Fibroblast of lung (primary cell): Measurements from ENCODE around the gene DBH. TPM values are rescaled to one million over a fixed set of nuclear protein-coding genes. Genes with fewer than 3 reads are reported as not detected.

Source experiments
- DNase-seq, 2 donors: peaks; one replicate each; pipeline versions ENCODE4 v3.0.0 to v3.0.0-alpha.2; 2010; ENCODE audit warnings: low read depth in 2 of 2
- H2AFZ ChIP-seq: 2 replicates; pipeline ENCODE4 v1.5.1; 2012; ENCODE audit warnings: low read length, control low read depth, inconsistent platforms
- H3K27ac ChIP-seq: 2 replicates; pipeline ENCODE4 v1.5.1; 2011; ENCODE audit warnings: low read length, control low read depth; ENCODE audit not compliant: insufficient read depth
- H3K27me3 ChIP-seq: 2 replicates; pipeline ENCODE4 v1.5.1; 2011; ENCODE audit warnings: mild to moderate bottlenecking, low read length; ENCODE audit not compliant: control insufficient read depth, insufficient read depth
- H3K36me3 ChIP-seq: 2 replicates; pipeline ENCODE4 v1.5.1; 2011; ENCODE audit warnings: low read length; ENCODE audit not compliant: control insufficient read depth, insufficient read depth
- H3K4me1 ChIP-seq: 2 replicates; pipeline ENCODE4 v1.5.1; 2011; ENCODE audit warnings: low read length; ENCODE audit not compliant: control insufficient read depth, insufficient read depth; ENCODE audit errors: extremely low read depth
- H3K4me2 ChIP-seq: 2 replicates; pipeline ENCODE4 v1.5.1; 2011; ENCODE audit warnings: low read length, control low read depth; ENCODE audit not compliant: insufficient read depth; ENCODE audit errors: extremely low read depth
- H3K4me3 ChIP-seq, 4 experiments: fragments of 200-600 bp in 1 of 4; sonication (generic) in 1 of 4; replicated peaks in 1 of 4; 2 replicates each; pipeline ENCODE4 v1.5.1; 2011 to 2016; ENCODE audit warnings: low read length in 4 of 4, low read depth in 3 of 4, mild to moderate bottlenecking in 3 of 4, control low read depth in 2 of 4, inconsistent platforms in 1 of 4, mixed read lengths in 1 of 4; ENCODE audit not compliant: insufficient read depth in 1 of 4; ENCODE audit errors: control extremely low read depth in 1 of 4
- H3K79me2 ChIP-seq: 2 replicates; pipeline ENCODE4 v1.5.1; 2012; ENCODE audit warnings: mild to moderate bottlenecking, low read length, inconsistent platforms; ENCODE audit not compliant: control insufficient read depth, insufficient read depth
- H3K9ac ChIP-seq: 2 replicates; pipeline ENCODE4 v1.5.1; 2011; ENCODE audit warnings: mild to moderate bottlenecking, low read length, control low read depth; ENCODE audit not compliant: insufficient read depth
- H3K9me3 ChIP-seq: 2 replicates; pipeline ENCODE4 v1.5.1; 2012; ENCODE audit warnings: low read depth, low read length; ENCODE audit not compliant: control insufficient read depth, insufficient read depth
- H4K20me1 ChIP-seq: 2 replicates; pipeline ENCODE4 v1.5.1; 2011; ENCODE audit warnings: low read length; ENCODE audit not compliant: control insufficient read depth, insufficient read depth; ENCODE audit errors: extremely low read depth
- CTCF ChIP-seq, 2 donors: IDR thresholded peaks in 1 of 2; conservative IDR thresholded peaks in 1 of 2; 1 replicate in 1 of 2; 2 replicates in 1 of 2; pipeline ENCODE4 v1.5.1; 2011 to 2012; ENCODE audit warnings: low read length in 2 of 2, control low read depth in 1 of 2, inconsistent platforms in 1 of 2, low read depth in 1 of 2, mild to moderate bottlenecking in 1 of 2
- EZH2 ChIP-seq: IDR thresholded peaks from 2 replicates; pipeline ENCODE4 v1.5.1; 2012; ENCODE audit warnings: low read length, control low read depth, mild to moderate bottlenecking; ENCODE audit errors: missing control alignments
- polyA plus RNA-seq, 2 donors: library from polyadenylated mRNA; depleted of rRNA in 1 of 2; stranded (reverse) in 1 of 2; unstranded in 1 of 2; fragments of >200 nt; gene quantifications; 2 replicates each; pipeline ENCODE4 v1.2.1, GENCODE V29; 2011 to 2012; ENCODE audit warnings: missing spikeins in 1 of 2
- total RNA-seq: library from RNA; depleted of rRNA; stranded (reverse); fragments of >200 nt; gene quantifications from 2 replicates; pipeline ENCODE4 v1.2.1, GENCODE V29; 2014

The DBH gene
- total and polyA plus RNA-seq, 2 donors (not counting 1 experiment from before 2014, with no cell fraction given) = not detected

- Histone ChIP-seq H3K4me1 (no peaks in the 10 kb centered on the region), H3K9me3 (no peaks in the 10 kb centered on the region), H3K9ac (no peak overlapping the region), H3K36me3 (no peaks in the 10 kb centered on the region), H4K20me1 (no peaks in the 10 kb centered on the region), H3K27ac (no peak overlapping the region), H3K4me3 (peak overlapping the region in 1 of 4 experiments; percentile 11), H3K79me2 (no peaks in the 10 kb centered on the region), H2AFZ (no peak overlapping the region), H3K4me2 (peak overlapping the region; percentile 20), H3K27me3 (no peaks in the 10 kb centered on the region)
- TF ChIP-seq CTCF (conservative IDR thresholded peaks at IDR 0.05 in 1 of 2, IDR thresholded peaks at IDR 0.05 in 1 of 2; ENCODE audit: low read depth in 1 of 2, low read length in 2 of 2) (no peak), EZH2 (peak; percentile 9)
- DNase-seq = peak; percentile 8 to 58
Observed at GRCh38 chr9:133658442-133659431, 22.6 kb downstream of the DBH start.

- no peak overlapping the region for H2AFZ ChIP-seq
- no peak for DNase-seq
- no peaks in the 10 kb centered on the region for H4K20me1 ChIP-seq
- H3K9me3 ChIP-seq = no peaks in the 10 kb centered on the region
- H3K27me3 ChIP-seq = no peaks in the 10 kb centered on the region
- H3K27ac ChIP-seq = no peak overlapping the region
- no peaks in the 10 kb centered on the region for H3K4me1 ChIP-seq
- H3K79me2 ChIP-seq = no peaks in the 10 kb centered on the region
- no peak overlapping the region for H3K4me3 ChIP-seq
- no peaks in the 10 kb centered on the region for H3K36me3 ChIP-seq
- TF ChIP-seq EZH2 (no peak), CTCF (conservative IDR thresholded peaks at IDR 0.05 in 1 of 2, IDR thresholded peaks at IDR 0.05 in 1 of 2; ENCODE audit: low read depth in 1 of 2, low read length in 2 of 2) (no peak)
- H3K9ac ChIP-seq = no peak overlapping the region
- no peak overlapping the region for H3K4me2 ChIP-seq
Observed at GRCh38 chr9:133659516-133659915, 23.4 kb downstream of the DBH start.

GRCh38 chr9:133661846-133662540, 25.8 kb downstream of the DBH start:
- no peaks in the 10 kb centered on the region for H3K36me3 ChIP-seq
- no peak overlapping the region for H3K9ac ChIP-seq
- no peaks in the 10 kb centered on the region for H3K79me2 ChIP-seq
- H3K9me3 ChIP-seq = no peaks in the 10 kb centered on the region
- peak in 1 of 2 donors; percentile 31 for DNase-seq
- TF ChIP-seq EZH2 (no peak), CTCF (conservative IDR thresholded peaks at IDR 0.05 in 1 of 2, IDR thresholded peaks at IDR 0.05 in 1 of 2; ENCODE audit: low read depth in 1 of 2, low read length in 2 of 2) (no peak)
- no peaks in the 10 kb centered on the region for H3K4me1 ChIP-seq
- H3K27me3 ChIP-seq = no peaks in the 10 kb centered on the region
- no peak overlapping the region for H3K27ac ChIP-seq
- H4K20me1 ChIP-seq = no peaks in the 10 kb centered on the region
- no peak overlapping the region for H2AFZ ChIP-seq
- no peak overlapping the region for H3K4me2 ChIP-seq
- no peak overlapping the region for H3K4me3 ChIP-seq
